ENCODE data around the gene CELSR1.
A peak's percentile ranks its signal among the peaks of the same experiment; 100 is the strongest.

Gene CELSR1

DNA sequence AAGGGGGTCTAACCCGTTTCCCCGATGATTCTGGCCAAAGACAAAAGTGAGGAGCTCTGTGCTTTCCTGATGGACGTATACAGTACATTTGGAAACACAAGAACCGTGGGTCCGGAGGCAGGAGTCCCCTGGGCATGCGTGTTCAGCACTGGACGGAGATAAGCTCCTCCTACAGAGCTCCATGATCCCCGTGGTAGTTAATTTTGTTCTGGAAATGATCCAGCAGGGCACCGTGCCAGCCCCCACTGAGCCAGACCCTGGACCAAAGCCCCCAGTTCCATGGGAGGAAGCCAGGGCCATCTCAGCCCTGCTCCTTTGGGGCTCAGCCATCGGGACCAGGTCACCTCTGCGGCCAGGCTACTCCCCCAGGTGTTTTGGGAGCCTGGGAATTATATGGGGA lies 118.6 kb downstream of the CELSR1 start:
- TF ChIP-seq, protein P1, sequence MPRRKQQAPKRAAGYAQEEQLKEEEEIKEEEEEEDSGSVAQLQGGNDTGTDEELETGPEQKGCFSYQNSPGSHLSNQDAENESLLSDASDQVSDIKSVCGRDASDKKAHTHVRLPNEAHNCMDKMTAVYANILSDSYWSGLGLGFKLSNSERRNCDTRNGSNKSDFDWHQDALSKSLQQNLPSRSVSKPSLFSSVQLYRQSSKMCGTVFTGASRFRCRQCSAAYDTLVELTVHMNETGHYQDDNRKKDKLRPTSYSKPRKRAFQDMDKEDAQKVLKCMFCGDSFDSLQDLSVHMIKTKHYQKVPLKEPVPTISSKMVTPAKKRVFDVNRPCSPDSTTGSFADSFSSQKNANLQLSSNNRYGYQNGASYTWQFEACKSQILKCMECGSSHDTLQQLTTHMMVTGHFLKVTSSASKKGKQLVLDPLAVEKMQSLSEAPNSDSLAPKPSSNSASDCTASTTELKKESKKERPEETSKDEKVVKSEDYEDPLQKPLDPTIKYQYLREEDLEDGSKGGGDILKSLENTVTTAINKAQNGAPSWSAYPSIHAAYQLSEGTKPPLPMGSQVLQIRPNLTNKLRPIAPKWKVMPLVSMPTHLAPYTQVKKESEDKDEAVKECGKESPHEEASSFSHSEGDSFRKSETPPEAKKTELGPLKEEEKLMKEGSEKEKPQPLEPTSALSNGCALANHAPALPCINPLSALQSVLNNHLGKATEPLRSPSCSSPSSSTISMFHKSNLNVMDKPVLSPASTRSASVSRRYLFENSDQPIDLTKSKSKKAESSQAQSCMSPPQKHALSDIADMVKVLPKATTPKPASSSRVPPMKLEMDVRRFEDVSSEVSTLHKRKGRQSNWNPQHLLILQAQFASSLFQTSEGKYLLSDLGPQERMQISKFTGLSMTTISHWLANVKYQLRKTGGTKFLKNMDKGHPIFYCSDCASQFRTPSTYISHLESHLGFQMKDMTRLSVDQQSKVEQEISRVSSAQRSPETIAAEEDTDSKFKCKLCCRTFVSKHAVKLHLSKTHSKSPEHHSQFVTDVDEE (CRISPR knock-in tag; IDR thresholded peaks at IDR 0.05) = no peak
- TF ChIP-seq ISL1 (CRISPR knock-in tag; IDR thresholded peaks at IDR 0.05) (no peak), ESRRG (CRISPR knock-in tag; IDR thresholded peaks at IDR 0.05) (no peak), BACH2 (CRISPR knock-in tag; IDR thresholded peaks at IDR 0.05; ENCODE audit: borderline replicate concordance) (no peak), ZNF565 (CRISPR knock-in tag; conservative IDR thresholded peaks at IDR 0.05; ENCODE audit: low read depth) (no peak), ZC3H10 (CRISPR knock-in tag; IDR thresholded peaks at IDR 0.05) (no peak), CSDC2 (CRISPR knock-in tag; IDR thresholded peaks at IDR 0.05) (no peak), ZNF8 (CRISPR knock-in tag; IDR thresholded peaks at IDR 0.05) (no peak), ZFP30 (CRISPR knock-in tag; IDR thresholded peaks at IDR 0.05) (no peak), TOX (CRISPR knock-in tag; IDR thresholded peaks at IDR 0.05; ENCODE audit: borderline replicate concordance) (no peak), GLIS3 (CRISPR knock-in tag; IDR thresholded peaks at IDR 0.05) (no peak), OSR1 (CRISPR knock-in tag; IDR thresholded peaks at IDR 0.05) (no peak)
- TF ChIP-seq, protein P2, sequence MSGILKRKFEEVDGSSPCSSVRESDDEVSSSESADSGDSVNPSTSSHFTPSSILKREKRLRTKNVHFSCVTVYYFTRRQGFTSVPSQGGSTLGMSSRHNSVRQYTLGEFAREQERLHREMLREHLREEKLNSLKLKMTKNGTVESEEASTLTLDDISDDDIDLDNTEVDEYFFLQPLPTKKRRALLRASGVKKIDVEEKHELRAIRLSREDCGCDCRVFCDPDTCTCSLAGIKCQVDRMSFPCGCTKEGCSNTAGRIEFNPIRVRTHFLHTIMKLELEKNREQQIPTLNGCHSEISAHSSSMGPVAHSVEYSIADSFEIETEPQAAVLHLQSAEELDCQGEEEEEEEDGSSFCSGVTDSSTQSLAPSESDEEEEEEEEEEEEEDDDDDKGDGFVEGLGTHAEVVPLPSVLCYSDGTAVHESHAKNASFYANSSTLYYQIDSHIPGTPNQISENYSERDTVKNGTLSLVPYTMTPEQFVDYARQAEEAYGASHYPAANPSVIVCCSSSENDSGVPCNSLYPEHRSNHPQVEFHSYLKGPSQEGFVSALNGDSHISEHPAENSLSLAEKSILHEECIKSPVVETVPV (CRISPR knock-in tag; IDR thresholded peaks at IDR 0.05) = no peak
- TF ChIP-seq, protein P3, sequence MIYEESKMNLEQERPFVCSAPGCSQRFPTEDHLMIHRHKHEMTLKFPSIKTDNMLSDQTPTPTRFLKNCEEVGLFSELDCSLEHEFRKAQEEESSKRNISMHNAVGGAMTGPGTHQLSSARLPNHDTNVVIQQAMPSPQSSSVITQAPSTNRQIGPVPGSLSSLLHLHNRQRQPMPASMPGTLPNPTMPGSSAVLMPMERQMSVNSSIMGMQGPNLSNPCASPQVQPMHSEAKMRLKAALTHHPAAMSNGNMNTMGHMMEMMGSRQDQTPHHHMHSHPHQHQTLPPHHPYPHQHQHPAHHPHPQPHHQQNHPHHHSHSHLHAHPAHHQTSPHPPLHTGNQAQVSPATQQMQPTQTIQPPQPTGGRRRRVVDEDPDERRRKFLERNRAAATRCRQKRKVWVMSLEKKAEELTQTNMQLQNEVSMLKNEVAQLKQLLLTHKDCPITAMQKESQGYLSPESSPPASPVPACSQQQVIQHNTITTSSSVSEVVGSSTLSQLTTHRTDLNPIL (CRISPR knock-in tag; IDR thresholded peaks at IDR 0.05; ENCODE audit: low read depth) = no peak
- TF ChIP-seq, protein P4, sequence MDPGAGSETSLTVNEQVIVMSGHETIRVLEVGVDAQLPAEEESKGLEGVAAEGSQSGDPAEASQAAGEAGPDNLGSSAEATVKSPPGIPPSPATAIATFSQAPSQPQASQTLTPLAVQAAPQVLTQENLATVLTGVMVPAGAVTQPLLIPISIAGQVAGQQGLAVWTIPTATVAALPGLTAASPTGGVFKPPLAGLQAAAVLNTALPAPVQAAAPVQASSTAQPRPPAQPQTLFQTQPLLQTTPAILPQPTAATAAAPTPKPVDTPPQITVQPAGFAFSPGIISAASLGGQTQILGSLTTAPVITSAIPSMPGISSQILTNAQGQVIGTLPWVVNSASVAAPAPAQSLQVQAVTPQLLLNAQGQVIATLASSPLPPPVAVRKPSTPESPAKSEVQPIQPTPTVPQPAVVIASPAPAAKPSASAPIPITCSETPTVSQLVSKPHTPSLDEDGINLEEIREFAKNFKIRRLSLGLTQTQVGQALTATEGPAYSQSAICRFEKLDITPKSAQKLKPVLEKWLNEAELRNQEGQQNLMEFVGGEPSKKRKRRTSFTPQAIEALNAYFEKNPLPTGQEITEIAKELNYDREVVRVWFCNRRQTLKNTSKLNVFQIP (CRISPR knock-in tag; IDR thresholded peaks at IDR 0.05; ENCODE audit: borderline replicate concordance, low read depth) = no peak
- no peak for ATAC-seq

DNA sequence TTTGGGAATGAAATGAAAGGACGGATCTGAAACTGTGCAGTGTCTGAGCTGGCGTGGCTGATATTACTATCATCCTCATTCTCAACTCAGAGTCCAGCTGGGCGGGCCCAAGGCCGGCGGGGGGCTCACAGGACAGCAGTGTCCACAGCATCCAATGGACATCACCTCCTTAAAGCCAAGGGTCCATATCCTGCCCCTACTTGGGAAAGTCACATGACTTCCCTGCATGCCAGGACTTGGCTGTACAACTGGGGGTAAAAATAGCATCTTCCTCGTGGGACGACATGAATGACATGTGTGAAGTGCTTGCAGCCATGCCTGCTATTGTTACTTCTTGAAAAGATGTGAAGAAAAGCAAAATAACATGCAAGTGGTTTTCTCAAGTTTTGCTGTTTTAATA lies 119.7 kb downstream of the CELSR1 start:
- no peak for TF ChIP-seq SNAI2 (CRISPR knock-in tag; IDR thresholded peaks at IDR 0.05)
- no peak for TF ChIP-seq RARB (CRISPR knock-in tag; IDR thresholded peaks at IDR 0.05)
- TF ChIP-seq, protein P2 (CRISPR knock-in tag; IDR thresholded peaks at IDR 0.05) = no peak
- no peak for ATAC-seq

DNA sequence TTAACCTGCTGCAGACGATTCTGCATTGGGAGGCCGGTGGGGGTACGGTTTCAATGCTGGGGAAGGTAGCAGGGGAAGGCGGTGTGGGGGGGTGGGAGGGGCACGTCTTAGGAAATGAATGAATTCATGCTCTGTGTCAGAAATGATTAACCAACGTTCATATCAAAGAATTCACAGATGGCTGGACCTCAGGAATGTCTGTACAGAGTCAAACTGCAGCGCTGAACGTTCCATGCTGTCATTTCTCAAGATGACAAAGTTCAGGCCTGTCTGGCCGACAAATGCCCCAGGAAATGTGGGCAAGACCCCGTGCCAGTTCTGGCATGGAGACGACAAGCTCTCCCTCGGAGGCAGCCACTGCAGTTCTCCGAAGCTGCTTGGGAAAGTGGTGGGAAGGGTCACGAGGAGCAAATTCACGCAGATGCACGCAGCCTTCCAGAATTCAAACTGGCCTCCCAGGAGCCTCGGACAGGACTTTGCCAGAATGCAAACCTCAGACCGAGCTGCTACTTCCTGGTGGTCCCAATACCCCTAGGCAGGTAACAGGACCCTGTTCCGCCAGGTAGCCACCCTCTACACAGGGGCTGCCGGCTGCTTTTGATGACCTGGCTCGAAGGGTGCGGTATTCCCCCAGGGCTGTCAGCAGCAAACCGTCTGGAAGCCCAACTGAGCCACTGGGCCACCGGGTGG lies 120.4 kb downstream of the CELSR1 start:
- peak; percentile 45 for ATAC-seq
- TF ChIP-seq ZNF70 (CRISPR knock-in tag; IDR thresholded peaks at IDR 0.05) (no peak), ZNF8 (CRISPR knock-in tag; IDR thresholded peaks at IDR 0.05) (no peak), ZFP30 (CRISPR knock-in tag; IDR thresholded peaks at IDR 0.05) (no peak), ZC3H10 (CRISPR knock-in tag; IDR thresholded peaks at IDR 0.05) (no peak), ARNTL (CRISPR knock-in tag; IDR thresholded peaks at IDR 0.05; ENCODE audit: borderline replicate concordance, low read depth) (no peak), CSDC2 (CRISPR knock-in tag; IDR thresholded peaks at IDR 0.05) (no peak), ZNF565 (CRISPR knock-in tag; conservative IDR thresholded peaks at IDR 0.05; ENCODE audit: low read depth) (no peak), RARB (CRISPR knock-in tag; IDR thresholded peaks at IDR 0.05) (no peak), GLIS3 (CRISPR knock-in tag; IDR thresholded peaks at IDR 0.05) (no peak), SNAI2 (CRISPR knock-in tag; IDR thresholded peaks at IDR 0.05) (no peak), ESRRG (CRISPR knock-in tag; IDR thresholded peaks at IDR 0.05) (no peak), TOX (CRISPR knock-in tag; IDR thresholded peaks at IDR 0.05; ENCODE audit: borderline replicate concordance) (no peak), OSR1 (CRISPR knock-in tag; IDR thresholded peaks at IDR 0.05) (no peak), ISL1 (CRISPR knock-in tag; IDR thresholded peaks at IDR 0.05) (no peak)
- TF ChIP-seq, protein P3 (CRISPR knock-in tag; IDR thresholded peaks at IDR 0.05; ENCODE audit: low read depth) = no peak
- TF ChIP-seq, protein P5, sequence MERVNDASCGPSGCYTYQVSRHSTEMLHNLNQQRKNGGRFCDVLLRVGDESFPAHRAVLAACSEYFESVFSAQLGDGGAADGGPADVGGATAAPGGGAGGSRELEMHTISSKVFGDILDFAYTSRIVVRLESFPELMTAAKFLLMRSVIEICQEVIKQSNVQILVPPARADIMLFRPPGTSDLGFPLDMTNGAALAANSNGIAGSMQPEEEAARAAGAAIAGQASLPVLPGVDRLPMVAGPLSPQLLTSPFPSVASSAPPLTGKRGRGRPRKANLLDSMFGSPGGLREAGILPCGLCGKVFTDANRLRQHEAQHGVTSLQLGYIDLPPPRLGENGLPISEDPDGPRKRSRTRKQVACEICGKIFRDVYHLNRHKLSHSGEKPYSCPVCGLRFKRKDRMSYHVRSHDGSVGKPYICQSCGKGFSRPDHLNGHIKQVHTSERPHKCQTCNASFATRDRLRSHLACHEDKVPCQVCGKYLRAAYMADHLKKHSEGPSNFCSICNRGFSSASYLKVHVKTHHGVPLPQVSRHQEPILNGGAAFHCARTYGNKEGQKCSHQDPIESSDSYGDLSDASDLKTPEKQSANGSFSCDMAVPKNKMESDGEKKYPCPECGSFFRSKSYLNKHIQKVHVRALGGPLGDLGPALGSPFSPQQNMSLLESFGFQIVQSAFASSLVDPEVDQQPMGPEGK (CRISPR knock-in tag; IDR thresholded peaks at IDR 0.05; ENCODE audit: borderline replicate concordance) = no peak
- TF ChIP-seq, protein P1 (CRISPR knock-in tag; IDR thresholded peaks at IDR 0.05) = no peak
